GM13977 (cell line): Measurements from ENCODE around the gene TRPV3.

ENCODE experiments used
- DNase-seq: peaks from one replicate; pipeline ENCODE4 v3.0.0; 2012; ENCODE audit warnings: low spot score
- in situ Hi-C: fragments of 300-500 bp; cut with MboI; formaldehyde crosslinking; loops from one replicate; pipeline ENCODE4 v1.12.0; 2022; ENCODE audit warnings: low sequenced_read_pairs, low pct_unique_long_range_greater_than_20kb, mixed read lengths, inconsistent platforms; ENCODE audit not compliant: unreplicated experiment
- TF ChIP-seq, protein P1 (sequence below): IDR thresholded peaks from 2 replicates; pipeline ENCODE4 v1.5.1; 2012; ENCODE audit warnings: mild to moderate bottlenecking, control low read depth; ENCODE audit not compliant: insufficient read depth; ENCODE audit errors: extremely low read depth, missing control alignments

The TRPV3 gene

DNA sequence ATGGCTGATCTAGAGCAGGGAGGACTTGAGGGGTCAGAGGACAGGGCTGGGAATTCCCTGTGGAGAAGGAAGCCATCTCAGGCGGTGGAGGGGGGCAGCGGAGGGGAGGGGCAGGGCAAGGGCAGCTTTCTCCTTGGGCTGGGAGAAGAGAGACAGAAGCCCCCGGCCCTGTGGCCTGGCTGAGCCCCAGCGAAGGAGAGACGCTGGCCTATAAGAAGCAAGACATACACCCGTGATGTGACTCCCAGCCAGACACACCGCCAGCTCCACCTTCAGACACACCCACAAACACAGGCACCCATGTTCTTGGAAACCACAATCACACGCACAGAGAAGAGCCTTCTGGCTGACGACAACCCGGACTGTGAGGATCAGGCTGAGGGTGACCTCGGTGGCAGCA is 10.0 kb downstream of the TRPV3 start:
- DNase-seq, result no peak
- TF ChIP-seq, protein P1, sequence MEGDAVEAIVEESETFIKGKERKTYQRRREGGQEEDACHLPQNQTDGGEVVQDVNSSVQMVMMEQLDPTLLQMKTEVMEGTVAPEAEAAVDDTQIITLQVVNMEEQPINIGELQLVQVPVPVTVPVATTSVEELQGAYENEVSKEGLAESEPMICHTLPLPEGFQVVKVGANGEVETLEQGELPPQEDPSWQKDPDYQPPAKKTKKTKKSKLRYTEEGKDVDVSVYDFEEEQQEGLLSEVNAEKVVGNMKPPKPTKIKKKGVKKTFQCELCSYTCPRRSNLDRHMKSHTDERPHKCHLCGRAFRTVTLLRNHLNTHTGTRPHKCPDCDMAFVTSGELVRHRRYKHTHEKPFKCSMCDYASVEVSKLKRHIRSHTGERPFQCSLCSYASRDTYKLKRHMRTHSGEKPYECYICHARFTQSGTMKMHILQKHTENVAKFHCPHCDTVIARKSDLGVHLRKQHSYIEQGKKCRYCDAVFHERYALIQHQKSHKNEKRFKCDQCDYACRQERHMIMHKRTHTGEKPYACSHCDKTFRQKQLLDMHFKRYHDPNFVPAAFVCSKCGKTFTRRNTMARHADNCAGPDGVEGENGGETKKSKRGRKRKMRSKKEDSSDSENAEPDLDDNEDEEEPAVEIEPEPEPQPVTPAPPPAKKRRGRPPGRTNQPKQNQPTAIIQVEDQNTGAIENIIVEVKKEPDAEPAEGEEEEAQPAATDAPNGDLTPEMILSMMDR, result no peak
- in situ Hi-C loops, result no loop called here

DNA sequence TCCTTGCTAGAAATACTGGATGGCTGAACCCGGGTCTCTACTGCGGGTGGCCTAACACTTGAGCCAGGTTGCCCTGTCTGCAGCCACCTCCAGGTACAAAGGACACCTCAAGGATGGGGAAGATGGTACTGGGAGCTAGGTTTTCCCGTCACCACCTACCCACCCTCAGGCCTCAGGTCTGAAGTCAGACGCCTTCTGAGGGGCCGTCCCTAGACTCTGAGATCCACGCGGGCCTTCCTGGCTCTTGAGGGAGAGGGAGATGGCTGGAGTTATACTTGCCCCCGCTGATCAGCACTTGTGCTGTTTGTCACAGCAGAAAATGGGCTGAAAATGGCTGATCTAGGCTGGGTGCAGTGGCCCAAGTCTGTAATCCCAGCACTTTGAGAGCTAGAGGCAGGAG is 10.6 kb downstream of the TRPV3 start:
- no peak for DNase-seq
- in situ Hi-C loops, result no loop called here
- TF ChIP-seq, protein P1, result no peak

DNA sequence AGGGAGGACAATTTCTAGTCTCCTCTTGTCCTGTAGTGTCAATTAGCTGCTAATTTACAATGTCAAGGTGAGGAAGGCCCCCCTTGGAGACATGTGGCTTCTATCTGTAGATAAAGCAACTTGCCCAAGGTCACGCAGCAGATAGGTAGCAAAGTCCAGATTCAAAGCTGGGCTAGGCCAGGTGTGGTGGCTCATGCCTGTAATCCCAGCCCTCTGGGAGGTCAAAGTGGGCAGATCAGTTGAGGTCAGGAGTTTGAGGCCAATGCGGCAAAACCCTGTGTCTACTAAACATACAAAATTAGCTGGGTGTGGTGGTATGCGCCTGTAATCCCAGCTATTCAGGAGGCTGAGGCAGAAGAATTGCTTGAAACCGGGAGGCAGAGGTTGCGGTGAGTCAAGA is 11.1 kb downstream of the TRPV3 start:
- TF ChIP-seq, protein P1, result no peak
- no peak for DNase-seq
- in situ Hi-C loops, result no loop called here

DNA sequence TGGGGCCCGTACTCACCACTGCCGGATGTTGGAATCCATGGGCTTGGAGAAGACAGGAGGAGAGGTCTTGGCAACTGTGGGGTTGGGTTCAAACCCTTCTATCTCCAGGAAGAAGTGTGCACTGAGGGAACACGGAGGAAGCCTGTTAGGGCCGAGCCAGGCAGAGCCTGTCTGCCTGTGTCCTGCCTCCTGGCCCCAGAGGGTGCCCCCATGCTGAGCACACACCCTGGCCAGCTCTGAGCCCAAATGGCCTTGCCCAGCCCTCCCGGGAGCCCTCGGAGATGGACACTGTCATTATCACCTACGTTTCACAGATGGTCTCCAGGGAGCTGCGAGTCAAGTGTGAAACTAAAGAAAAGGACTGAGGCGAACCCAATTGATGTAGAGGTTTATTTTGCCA is 12.5 kb downstream of the TRPV3 start:
- TF ChIP-seq, protein P1, result no peak
- no peak for DNase-seq
- in situ Hi-C loops, result no loop called here

DNA sequence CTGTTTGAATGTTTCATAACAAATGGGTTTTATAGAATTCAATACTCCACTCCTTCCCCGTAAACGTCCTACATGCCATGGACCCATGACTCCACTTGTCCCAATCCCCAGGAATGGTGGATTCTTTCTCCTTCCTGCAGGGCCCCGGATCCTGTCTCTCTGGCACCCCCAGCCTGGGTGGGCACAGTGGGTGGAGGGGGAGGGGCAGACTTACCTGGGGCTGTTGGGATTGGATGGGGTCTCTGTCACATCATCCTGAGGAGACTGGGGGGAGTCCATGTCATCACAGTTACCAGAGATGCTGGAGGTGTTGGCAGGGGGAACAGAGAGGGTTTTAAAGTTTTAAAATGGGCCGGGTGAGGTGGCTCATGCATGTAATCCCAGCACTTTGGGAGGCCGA is 13.2 kb downstream of the TRPV3 start:
- DNase-seq, result no peak
- TF ChIP-seq, protein P1, result no peak
- in situ Hi-C loops, result no loop called here

DNA sequence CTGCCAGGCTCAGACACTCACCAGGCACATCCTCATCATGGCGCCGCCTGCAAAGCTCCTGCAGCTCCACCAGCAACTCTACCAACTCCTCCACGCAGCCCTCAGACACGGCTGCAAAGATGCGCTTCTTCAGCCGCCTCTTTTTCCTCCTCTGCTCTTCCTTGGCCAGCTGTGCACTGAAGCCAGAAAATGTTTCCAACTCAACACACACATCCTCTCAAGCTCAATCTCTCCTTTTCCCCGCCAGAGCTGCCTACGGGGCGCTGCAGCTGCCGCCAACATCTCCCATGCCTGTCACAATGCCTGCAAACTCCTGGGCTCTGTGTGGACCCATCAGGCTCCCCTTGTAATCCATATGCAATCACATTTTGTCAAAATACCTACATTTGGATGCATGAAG is 14.2 kb downstream of the TRPV3 start:
- in situ Hi-C loops, result no loop called here
- DNase-seq, result no peak
- TF ChIP-seq, protein P1, result no peak
